ENCODE results near the gene KIAA0586.

- TF ChIP-seq POLR2A (IDR thresholded peaks at IDR 0.05): no peak
- TF ChIP-seq, protein P1, sequence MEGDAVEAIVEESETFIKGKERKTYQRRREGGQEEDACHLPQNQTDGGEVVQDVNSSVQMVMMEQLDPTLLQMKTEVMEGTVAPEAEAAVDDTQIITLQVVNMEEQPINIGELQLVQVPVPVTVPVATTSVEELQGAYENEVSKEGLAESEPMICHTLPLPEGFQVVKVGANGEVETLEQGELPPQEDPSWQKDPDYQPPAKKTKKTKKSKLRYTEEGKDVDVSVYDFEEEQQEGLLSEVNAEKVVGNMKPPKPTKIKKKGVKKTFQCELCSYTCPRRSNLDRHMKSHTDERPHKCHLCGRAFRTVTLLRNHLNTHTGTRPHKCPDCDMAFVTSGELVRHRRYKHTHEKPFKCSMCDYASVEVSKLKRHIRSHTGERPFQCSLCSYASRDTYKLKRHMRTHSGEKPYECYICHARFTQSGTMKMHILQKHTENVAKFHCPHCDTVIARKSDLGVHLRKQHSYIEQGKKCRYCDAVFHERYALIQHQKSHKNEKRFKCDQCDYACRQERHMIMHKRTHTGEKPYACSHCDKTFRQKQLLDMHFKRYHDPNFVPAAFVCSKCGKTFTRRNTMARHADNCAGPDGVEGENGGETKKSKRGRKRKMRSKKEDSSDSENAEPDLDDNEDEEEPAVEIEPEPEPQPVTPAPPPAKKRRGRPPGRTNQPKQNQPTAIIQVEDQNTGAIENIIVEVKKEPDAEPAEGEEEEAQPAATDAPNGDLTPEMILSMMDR (IDR thresholded peaks at IDR 0.05): no peak
- TF ChIP-seq POLR2AphosphoS5 (IDR thresholded peaks at IDR 0.05): no peak
These were observed 139.5 kb downstream of the KIAA0586 start for GRCh38 chr14:58566979-58567378.

Measured in breast epithelium (tissue), 3 donors.